Superior temporal gyrus (tissue), 1 donor: ENCODE data around the gene UST.
"Not testable (repeated sequence)": the region's sequence is repeated elsewhere in the genome, so short reads cannot be mapped to it uniquely, and the experiment has no call there.

Source experiments
- DNase-seq: peaks from one replicate; pipeline ENCODE4 v3.0.0-alpha.2; 2016; ENCODE audit errors: extremely low spot score

The UST gene

GRCh38 chr6:149006236-149006635 is 259.4 kb downstream of the UST start:
- DNase-seq = not testable (repeated sequence)

DNA sequence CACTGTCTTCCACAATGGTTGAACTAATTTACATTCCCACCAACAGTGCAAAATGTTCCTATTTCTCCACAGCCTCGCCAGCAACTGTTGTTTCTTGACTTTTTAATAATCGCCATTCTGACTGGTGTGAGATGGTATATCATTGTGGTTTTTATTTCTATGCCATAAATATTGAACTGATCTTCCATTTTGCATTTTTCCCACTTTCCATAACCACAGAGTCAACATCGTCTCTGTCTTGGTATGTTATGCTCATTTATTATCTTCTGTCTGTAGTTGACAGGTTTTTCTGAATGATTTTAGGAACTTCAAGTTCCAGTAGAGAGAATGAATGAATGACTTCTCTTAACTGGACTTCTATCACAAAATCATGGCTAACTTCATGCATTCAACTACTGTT is 259.8 kb downstream of the UST start:
- no peak for DNase-seq

GRCh38 chr6:149007846-149008245 is 261.0 kb downstream of the UST start:
- DNase-seq = no peak

- no peak for DNase-seq
These were observed 261.9 kb downstream of the UST start for GRCh38 chr6:149008741-149009140.

DNA sequence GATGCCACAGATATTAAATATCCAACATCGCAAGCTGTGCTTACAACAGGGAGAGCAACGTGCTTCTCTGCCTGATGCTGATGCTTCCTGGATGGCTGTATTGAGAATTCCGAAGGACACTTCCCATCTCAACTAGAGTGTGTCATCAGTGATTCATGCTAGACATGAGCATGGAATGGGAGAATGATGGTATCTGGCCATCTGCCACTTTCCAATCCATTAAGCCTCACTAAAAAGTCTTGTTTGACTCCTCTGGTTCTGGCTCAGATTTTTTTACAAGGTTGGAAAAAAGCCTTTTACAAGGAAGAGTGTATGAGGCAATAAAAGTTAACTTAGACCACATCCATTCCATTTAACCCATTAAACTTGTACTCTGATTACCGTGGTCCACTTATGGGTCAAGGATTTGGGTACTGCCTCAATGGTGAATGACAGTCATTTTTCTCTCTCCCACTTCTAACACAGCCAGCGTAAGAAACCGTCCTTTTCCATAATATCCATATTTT is 265.3 kb downstream of the UST start:
- DNase-seq = peak; percentile 35

DNA sequence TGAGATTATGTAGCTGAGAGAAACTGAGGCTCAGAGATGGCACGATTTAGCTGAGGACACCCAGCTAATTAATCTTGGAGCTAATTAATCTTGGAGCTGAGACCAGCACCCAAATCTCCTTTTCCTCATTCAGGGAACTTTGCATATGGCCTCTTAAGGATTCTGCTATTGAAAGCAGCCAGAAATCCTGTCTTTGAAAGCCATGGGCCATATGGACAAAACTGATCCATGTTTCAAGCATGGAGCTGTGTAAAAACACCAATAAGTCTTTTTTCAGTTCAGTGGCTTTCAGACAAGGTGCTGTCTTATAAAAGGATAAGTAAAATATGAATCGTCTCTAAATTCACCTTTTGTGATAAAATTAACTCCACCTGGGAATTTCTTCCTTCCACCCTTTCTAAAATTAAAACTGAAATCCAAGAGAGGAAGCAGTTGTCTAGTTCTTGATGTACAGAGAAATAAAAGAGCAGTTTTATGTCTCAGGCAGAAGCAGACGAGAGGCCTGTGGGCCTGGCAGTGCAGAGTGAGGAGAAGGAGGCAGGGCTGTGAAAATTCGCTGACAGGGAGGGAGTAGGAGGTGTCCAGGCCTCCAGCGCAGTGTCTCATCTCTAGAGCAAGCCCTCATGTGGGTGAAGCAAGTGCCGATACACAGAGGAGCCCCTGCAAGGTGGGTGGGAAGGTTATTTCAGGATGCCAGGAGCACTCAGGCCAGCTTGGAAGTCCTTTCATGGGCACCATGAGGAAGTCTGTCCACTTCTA is 266.9 kb downstream of the UST start:
- DNase-seq = peak; percentile 42

DNA sequence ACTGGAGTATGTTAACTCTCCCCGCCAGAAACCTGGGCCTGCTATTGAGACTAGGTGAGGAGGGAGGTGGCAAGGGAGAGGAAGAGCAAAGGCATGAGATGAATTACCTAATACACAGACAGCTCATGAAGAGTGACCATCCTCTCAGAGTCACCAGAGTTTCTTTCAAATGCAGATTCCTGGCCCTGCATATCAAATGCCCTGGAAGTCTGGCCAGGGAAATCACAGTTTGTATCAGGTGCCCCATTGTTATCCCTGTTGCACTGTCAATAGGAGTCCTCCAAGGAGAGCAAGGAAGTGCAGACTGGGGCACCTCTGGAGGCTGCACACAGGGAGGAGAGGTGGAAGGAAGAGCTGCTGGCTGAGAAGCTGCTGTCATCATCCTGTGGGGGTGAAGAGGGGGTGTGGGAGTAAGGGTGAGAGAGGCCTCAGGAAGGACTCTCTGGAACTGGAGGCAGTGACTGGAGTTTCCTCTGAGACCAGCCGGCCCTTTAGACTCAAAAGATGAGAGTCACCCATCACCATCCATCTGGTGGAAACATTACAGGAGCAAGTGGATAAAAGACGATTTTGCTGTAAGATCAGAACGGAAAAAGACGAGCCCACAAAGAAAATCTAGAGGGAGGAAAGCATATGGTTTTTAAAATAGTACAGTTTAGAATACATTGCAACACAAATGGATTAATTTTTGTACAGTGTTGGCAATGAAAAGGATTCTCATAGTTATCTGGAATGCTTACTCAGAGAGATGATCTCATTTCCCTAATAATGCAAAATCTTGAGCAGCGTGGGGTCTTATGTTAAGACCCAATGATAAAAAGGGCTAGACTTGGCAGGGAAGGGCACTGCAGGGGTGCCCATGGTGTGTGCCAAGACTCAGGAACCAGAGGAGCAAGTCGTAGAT is 268.1 kb downstream of the UST start:
- DNase-seq = peak; percentile 14

GRCh38 chr6:149015535-149016525 is 269.0 kb downstream of the UST start:
- peak; percentile 13 for DNase-seq

GRCh38 chr6:149016716-149017115 is 269.9 kb downstream of the UST start:
- no peak for DNase-seq

DNA sequence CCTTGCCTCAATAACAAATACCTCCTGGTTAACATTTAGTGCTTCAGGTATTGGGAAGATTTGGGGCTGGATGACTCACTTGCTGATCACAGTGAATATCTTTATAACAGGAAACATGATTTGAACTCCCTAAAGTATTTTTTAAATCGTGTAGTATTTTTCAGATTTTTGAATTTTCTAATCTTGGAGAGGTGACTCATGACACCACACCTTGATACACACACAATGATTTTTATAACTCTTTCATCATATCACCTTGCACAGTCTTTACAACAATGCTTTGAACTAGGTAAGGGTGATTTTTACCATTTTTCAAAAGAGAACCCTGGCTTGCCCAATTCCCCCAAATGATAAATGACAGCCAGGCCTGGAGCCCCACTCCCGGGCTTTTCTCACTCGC is 273.5 kb downstream of the UST start:
- DNase-seq = no peak

- no peak for DNase-seq
These were observed 277.5 kb downstream of the UST start for GRCh38 chr6:149024361-149024760.

DNA sequence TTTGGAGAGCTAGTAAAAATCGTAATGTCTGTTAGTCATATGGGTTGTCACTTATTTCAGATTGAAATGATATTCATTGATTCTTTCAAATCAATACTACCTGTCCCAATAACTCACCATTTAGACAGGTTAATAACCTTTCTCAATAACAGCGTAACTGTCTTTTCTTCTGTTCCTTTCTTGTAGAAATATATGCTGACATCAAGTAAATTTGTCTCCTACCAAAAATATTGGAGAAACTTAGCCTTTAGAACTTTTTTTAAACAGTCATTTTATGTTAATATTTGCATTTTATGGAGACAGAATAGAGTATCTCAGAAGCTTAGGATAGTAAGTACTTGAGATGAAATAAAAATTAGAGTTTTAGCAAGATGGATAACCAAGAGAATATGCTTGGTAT is 278.2 kb downstream of the UST start:
- no peak for DNase-seq

GRCh38 chr6:149026530-149026942 is 279.7 kb downstream of the UST start:
- DNase-seq = no peak

DNA sequence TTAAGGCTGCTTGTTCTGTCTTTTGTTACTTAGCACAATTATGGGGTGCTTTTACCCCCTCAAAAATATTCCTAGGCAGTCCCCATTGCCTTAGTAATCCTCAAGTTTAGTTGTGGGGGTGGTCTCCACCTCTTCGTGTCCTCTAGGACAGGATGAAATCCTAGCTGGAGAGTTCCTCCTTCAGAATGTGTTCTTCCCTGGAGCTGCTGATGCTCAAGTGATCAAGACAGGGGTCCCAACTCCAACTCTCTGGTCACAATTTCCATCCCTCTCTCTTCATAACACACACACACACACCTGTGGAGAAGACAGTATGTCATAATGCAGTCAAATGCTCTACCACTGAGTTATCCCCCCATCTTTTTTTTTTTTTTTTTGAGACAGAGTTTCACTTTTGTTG is 280.7 kb downstream of the UST start:
- no peak for DNase-seq

GRCh38 chr6:149028767-149029405 is 282.1 kb downstream of the UST start:
- peak; percentile 98 for DNase-seq

- DNase-seq = no peak
These were observed 284.5 kb downstream of the UST start for GRCh38 chr6:149031201-149031858.

- DNase-seq = no peak
These were observed 285.2 kb downstream of the UST start for GRCh38 chr6:149031859-149032598.

GRCh38 chr6:149032599-149033405 is 286.0 kb downstream of the UST start:
- peak; percentile 46 for DNase-seq

DNA sequence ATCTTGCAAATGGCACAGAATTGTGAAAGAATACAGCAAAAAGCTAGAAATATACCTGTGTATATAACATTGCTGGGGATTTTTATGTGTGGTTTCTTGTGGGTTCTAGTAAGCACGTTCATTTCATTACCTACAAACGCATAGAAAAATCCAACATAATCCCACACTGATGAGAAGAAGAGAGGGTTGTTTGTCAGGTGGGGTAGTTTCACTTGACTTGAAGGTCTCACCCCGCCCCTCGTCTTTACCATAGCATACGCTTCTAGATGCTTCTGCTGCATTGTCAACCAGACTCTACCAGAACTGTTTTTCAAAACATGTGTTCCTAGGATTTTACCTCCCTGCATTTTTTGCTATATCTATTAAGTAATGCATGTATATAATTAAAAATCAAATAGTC is 286.6 kb downstream of the UST start:
- no peak for DNase-seq
